Stimulated activated CD4-positive, alpha-beta T cell treated with anti-CD3 and anti-CD28 coated beads, Interleukin-12 subunit alpha, Interleukin-12 subunit beta, amount 100 ng/mL, for 4 hours (primary cell): ENCODE data around the gene SENP8.

Experiments used
- DNase-seq: peaks from one replicate; pipeline ENCODE4 v3.0.0-alpha.2; 2020

The SENP8 gene

GRCh38 chr15:72113347-72114031, 4.7 kb upstream of the SENP8 start:
- no peak for DNase-seq

GRCh38 chr15:72116731-72117485, 1.3 kb upstream of the SENP8 start:
- no peak for DNase-seq

- DNase-seq, result peak; percentile 61
Observed at GRCh38 chr15:72117486-72118016, 652 bp upstream of the SENP8 start.

- DNase-seq, result no peak
Observed at GRCh38 chr15:72124218-72124617, 6.0 kb downstream of the SENP8 start.

GRCh38 chr15:72127724-72128322, 9.6 kb downstream of the SENP8 start:
- no peak for DNase-seq

- DNase-seq, result no peak
Observed at GRCh38 chr15:72128359-72128758, 10.2 kb downstream of the SENP8 start.

- DNase-seq, result no peak
Observed at GRCh38 chr15:72130272-72130671, 12.1 kb downstream of the SENP8 start.

- no peak for DNase-seq
Observed at GRCh38 chr15:72131922-72132321, 13.7 kb downstream of the SENP8 start.

- DNase-seq, result no peak
Observed at GRCh38 chr15:72133211-72133610, 15.0 kb downstream of the SENP8 start.

- no peak for DNase-seq
Observed at GRCh38 chr15:72135719-72136118, 17.5 kb downstream of the SENP8 start.

GRCh38 chr15:72136170-72137051, 18.2 kb downstream of the SENP8 start:
- DNase-seq, result no peak

- no peak for DNase-seq
Observed at GRCh38 chr15:72139667-72140066, 21.5 kb downstream of the SENP8 start.

- DNase-seq, result no peak
Observed at GRCh38 chr15:72140088-72140487, 21.9 kb downstream of the SENP8 start.

GRCh38 chr15:72141171-72142084, 23.2 kb downstream of the SENP8 start:
- DNase-seq, result no peak

GRCh38 chr15:72146221-72146620, 28.0 kb downstream of the SENP8 start:
- no peak for DNase-seq

GRCh38 chr15:72146934-72147333, 28.7 kb downstream of the SENP8 start:
- no peak for DNase-seq

GRCh38 chr15:72147418-72147817, 29.2 kb downstream of the SENP8 start:
- DNase-seq, result no peak

- no peak for DNase-seq
Observed at GRCh38 chr15:72153269-72154000, 35.2 kb downstream of the SENP8 start.

- no peak for DNase-seq
Observed at GRCh38 chr15:72154316-72154715, 36.1 kb downstream of the SENP8 start.

GRCh38 chr15:72155003-72155621, 36.9 kb downstream of the SENP8 start:
- DNase-seq, result no peak
